Activated CD4-positive, alpha-beta T cell treated with anti-CD3 and anti-CD28 coated beads for 36 hours (primary cell): Measurements from ENCODE around the gene KNSTRN. TPM values are rescaled to one million over a fixed set of nuclear protein-coding genes. Genes with fewer than 3 reads are reported as not detected.

Experiments used
- ATAC-seq: fragments of 200-7000 bp; cut with Tn5 transposase; one replicate; pipeline ENCODE4 v1.10.0; 2021; ENCODE audit warnings: mild to moderate bottlenecking, moderate library complexity
- CTCF ChIA-PET: fragments of 350-600 bp; sonication (Branson Sonifier 250); formaldehyde crosslinking; loops from one replicate; lab custom pipeline; 2021; ENCODE audit warnings: antibody characterized with exemption; lab: Charles Lee
- POLR2A ChIA-PET: fragments of 350-600 bp; sonication (Branson Sonifier 250); formaldehyde crosslinking; loops from one replicate; lab custom pipeline; 2021; ENCODE audit warnings: antibody characterized with exemption, inconsistent platforms; lab: Charles Lee
- DNase-seq: peaks from one replicate; pipeline ENCODE4 v3.0.0-alpha.2; 2020
- H3K27ac Mint-ChIP-seq: one replicate; pipeline ENCODE4 v1.8.0; 2021; ENCODE audit warnings: mixed read lengths
- H3K27me3 Mint-ChIP-seq: one replicate; pipeline ENCODE4 v1.8.0; 2021; ENCODE audit warnings: mixed read lengths
- H3K36me3 Mint-ChIP-seq: one replicate; pipeline ENCODE4 v1.8.0; 2021; ENCODE audit warnings: low read depth, mixed read lengths
- H3K4me1 Mint-ChIP-seq: one replicate; pipeline ENCODE4 v1.8.0; 2021; ENCODE audit warnings: mixed read lengths
- H3K4me3 Mint-ChIP-seq: one replicate; pipeline ENCODE4 v1.8.0; 2021; ENCODE audit warnings: mild to moderate bottlenecking, moderate library complexity, mixed read lengths
- H3K9me3 Mint-ChIP-seq: one replicate; pipeline ENCODE4 v1.8.0; 2021; ENCODE audit warnings: low read depth, mixed read lengths
- intact Hi-C, 2 experiments: fragments of 100-400 bp; cut with DNase I in 1 of 2; cut with micrococcal nuclease in 1 of 2; formaldehyde crosslinking; loops; one replicate each; pipeline versions ENCODE4 v1.14.2 to v1.15.1; 2022 to 2024; cut with DNase I, micrococcal nuclease
- total RNA-seq, 2 experiments: library from RNA; stranded (reverse); gene quantifications; one replicate each; pipeline ENCODE4 v1.2.3, GENCODE V29; 2021

The KNSTRN gene
- total RNA-seq, 2 experiments from 2014 or later = 56.2 to 58.8 TPM

DNA sequence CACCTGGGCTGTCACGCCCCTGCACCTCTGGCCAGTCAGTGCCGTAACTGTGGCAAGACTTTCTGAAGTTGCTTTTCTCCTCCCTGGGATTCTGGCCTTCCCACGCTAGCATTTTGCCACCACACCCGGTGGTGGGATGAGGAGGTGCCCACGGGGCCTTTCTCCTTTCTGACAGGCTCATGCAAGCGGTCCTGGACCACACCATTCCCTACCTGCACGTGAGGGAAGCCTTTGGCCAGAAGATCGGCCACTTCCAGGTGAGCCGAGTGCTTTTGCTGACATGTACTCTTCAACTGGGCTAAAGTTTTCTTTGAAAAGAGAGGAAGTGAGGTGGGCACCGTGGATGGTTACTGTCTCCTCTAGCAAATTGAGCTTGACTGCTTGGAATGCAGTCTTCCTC lies 32.7 kb downstream of the KNSTRN start:
- POLR2A ChIA-PET = no interaction called here
- intact Hi-C loops = no loop called here
- DNase-seq (no peak), ATAC-seq (no peak)
- Mint-ChIP-seq H3K36me3 (peaks cover 42% of the 10 kb centered on the region), H3K4me3 (no peak overlapping the region), H3K4me1 (peaks cover 1% of the 10 kb centered on the region), H3K27ac (no peak overlapping the region), H3K27me3 (no peaks in the 10 kb centered on the region), H3K9me3 (no peaks in the 10 kb centered on the region)
- CTCF ChIA-PET = interaction anchor here (0.8 to 2.0 kb wide), 5 partner anchors 10 to 102 kb away, joined by 3 to 4 read pairs (median 3); partner anchors contain the start of genes INAFM2 and IVD

DNA sequence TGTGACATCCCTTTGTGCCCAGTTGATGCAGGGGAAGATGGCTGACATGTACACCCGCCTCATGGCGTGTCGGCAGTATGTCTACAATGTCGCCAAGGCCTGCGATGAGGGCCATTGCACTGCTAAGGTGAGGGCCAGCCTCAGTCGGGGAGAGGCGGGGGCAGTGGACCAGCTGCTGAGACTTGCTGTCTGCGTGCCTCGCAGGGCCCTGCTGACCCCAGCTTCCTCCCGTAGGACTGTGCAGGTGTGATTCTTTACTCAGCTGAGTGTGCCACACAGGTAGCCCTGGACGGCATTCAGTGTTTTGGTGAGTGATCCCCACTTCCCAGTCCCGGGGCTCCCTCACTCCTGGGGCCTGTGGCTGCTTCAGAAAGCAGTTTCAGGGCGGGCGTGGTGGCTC lies 33.5 kb downstream of the KNSTRN start:
- intact Hi-C loops = no loop called here
- POLR2A ChIA-PET = no interaction called here
- H3K36me3 Mint-ChIP-seq = peaks cover 34% of the 10 kb centered on the region
- no peaks in the 10 kb centered on the region for H3K27me3 Mint-ChIP-seq
- CTCF ChIA-PET = interaction anchor here (0.8 to 1.0 kb wide), 2 partner anchors 10 to 103 kb away, joined by 3 to 4 read pairs; partner anchors contain the start of gene IVD
- H3K4me1 Mint-ChIP-seq = peaks cover under 1% of the 10 kb centered on the region
- H3K4me3 Mint-ChIP-seq = no peak overlapping the region
- no peak for ATAC-seq
- no peak for DNase-seq
- no peak overlapping the region for H3K27ac Mint-ChIP-seq
- no peaks in the 10 kb centered on the region for H3K9me3 Mint-ChIP-seq

DNA sequence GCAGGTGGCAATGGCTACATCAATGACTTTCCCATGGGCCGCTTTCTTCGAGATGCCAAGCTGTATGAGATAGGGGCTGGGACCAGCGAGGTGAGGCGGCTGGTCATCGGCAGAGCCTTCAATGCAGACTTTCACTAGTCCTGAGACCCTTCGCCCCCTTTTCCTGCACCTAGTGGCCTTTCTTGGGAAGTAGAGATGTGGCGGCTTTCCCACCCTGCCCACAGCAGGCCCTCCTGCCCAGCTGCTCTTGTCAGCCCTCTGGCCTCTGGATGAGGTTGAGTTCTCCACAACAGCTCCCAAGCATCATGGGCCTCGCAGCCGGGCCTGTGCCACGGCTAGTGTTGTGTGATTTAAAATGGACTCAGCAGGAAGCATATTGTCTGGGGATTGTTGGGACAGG lies 35.6 kb downstream of the KNSTRN start:
- no peaks in the 10 kb centered on the region for H3K9me3 Mint-ChIP-seq
- H3K36me3 Mint-ChIP-seq = peaks cover 18% of the 10 kb centered on the region
- H3K27ac Mint-ChIP-seq = no peak overlapping the region
- no peaks in the 10 kb centered on the region for H3K4me1 Mint-ChIP-seq
- intact Hi-C loops = no loop called here
- ChIA-PET POLR2A (no interaction called here), CTCF (interaction anchor here (1.0 to 9.1 kb wide), 2 partner anchors 34 to 76 kb away, joined by 3 to 151 read pairs; partner anchors contain the start of gene CCDC9B)
- no peak for ATAC-seq
- no peak overlapping the region for H3K4me3 Mint-ChIP-seq
- DNase-seq = no peak
- no peaks in the 10 kb centered on the region for H3K27me3 Mint-ChIP-seq

DNA sequence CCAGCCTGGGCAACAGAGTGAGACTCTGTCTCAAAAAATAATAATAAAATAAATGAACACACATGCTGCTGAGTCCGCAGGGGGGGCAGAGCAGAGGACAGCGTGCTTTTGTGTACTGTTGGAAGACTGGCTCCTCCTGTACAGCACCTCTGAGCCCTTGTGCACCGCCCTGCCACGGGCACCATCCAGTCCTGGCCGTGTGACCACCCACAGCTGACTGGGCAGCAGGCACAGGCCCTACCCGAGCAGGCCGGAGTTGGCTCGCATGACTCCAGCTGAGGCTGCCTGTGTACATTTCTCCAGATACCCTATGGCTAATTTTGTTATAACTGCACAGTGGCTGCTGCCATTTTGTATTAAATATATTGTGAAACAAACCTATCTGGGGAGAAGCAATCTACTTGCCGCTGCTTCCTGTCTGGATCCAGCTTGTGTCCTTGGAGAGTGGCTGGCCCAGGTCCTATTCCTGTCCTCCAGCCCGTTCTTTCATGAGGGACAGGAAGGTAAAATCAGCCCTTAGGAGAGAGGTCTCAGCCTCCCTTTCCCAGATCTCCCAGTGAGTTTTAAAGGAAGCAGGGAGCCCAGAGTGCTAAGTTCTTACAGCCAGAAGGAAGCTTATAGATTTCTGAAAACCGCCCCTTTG lies 37.7 kb downstream of the KNSTRN start:
- ChIA-PET CTCF (interaction anchor here (0.7 to 9.1 kb wide), 6 partner anchors 15 to 374 kb away, joined by 3 to 151 read pairs (median 3); partner anchors contain the start of genes CCDC9B and IVD), POLR2A (no interaction called here)
- Mint-ChIP-seq H3K36me3 (peaks cover 4% of the 10 kb centered on the region), H3K4me3 (no peak overlapping the region), H3K9me3 (no peaks in the 10 kb centered on the region), H3K27me3 (no peaks in the 10 kb centered on the region), H3K27ac (no peak overlapping the region), H3K4me1 (no peaks in the 10 kb centered on the region)
- ATAC-seq = no peak
- intact Hi-C loops = no loop called here
- DNase-seq = no peak

DNA sequence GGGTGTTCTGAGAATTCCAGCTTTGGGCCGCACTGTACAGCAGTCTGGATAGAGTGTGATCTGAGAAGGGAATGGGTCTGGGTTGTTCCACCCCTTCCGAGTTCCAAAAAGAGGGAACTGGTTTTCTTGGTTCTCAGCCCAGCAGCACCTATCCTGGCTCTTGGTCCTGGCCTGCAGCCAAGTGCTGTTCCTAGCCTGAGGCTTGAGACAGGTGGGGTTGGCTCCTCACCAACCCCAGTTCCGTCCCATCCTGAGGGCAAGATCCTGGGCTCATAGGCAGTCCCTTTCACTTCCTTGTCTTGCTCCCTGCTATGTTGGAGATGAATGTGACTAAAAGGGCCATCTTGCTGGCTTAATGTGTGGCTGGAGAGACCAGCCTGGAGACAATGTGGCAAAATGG lies 38.3 kb downstream of the KNSTRN start:
- POLR2A ChIA-PET = no interaction called here
- Mint-ChIP-seq H3K36me3 (peaks cover 2% of the 10 kb centered on the region), H3K4me1 (no peaks in the 10 kb centered on the region), H3K27ac (no peak overlapping the region), H3K4me3 (no peak overlapping the region), H3K9me3 (no peaks in the 10 kb centered on the region), H3K27me3 (no peaks in the 10 kb centered on the region)
- no peak for ATAC-seq
- intact Hi-C loops = no loop called here
- CTCF ChIA-PET = interaction anchor here (0.7 to 9.1 kb wide), 8 partner anchors 10 to 375 kb away, joined by 3 to 151 read pairs (median 6); partner anchors contain the start of genes CCDC9B, IVD and PLCB2
- no peak for DNase-seq

DNA sequence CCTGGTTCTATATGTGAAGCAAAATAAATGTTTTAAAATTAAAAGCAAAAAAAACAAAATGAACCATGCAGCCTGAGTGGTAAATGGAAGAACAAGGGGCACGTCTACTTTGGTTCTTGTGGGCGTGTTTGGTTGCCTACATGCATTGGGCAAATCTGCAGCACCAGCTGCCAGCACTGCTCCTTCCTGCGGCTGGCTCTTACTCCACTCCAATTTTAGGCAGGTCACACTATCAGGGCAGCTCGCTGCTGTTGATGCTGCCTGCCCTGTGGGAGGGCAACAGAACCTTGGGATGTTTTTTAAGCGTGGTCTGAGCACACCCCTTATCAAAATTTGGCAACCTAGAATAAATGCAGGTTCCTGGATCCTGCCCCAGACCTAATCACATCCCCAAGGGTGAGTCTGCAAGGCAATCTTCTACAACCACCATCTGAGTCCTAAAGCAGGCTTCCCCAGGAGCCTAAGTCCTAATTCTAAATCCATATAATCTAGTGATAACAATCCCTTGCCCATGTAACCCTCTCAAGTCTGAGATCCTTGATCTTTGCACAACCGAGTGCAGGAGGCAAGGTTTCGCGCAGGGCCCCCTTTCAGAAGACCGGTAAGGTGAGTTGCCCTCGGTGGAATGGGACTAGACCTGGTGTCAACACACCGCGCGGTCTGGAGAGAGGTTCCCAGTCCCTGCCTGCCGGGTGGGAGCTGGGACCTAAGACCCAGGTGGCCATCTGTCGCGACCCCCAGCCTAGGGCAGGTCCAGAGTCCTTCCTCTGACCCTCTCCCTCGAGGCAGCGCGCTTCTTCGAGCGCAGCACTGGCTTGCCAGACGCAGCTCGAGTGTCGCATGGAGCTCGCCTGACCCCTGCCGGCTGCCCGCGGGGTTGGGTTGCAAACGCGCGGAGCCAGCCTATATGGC lies 39.0 kb downstream of the KNSTRN start:
- Mint-ChIP-seq H3K27ac (no peak overlapping the region), H3K36me3 (peaks cover 2% of the 10 kb centered on the region), H3K27me3 (no peaks in the 10 kb centered on the region), H3K9me3 (no peaks in the 10 kb centered on the region), H3K4me1 (no peaks in the 10 kb centered on the region), H3K4me3 (no peak overlapping the region)
- POLR2A ChIA-PET = no interaction called here
- DNase-seq = peak; percentile 91
- peak; percentile 98 for ATAC-seq
- intact Hi-C loops = loop anchor here (1.0 kb wide), 4 partner anchors 53 to 142 kb away; no protein-coding TSS in a partner anchor
- CTCF ChIA-PET = interaction anchor here (0.7 to 9.1 kb wide), 22 partner anchors 9 to 204 kb away, joined by 3 to 151 read pairs (median 5); partner anchors contain the start of genes BAHD1, CCDC9B, INAFM2 and PLCB2

DNA sequence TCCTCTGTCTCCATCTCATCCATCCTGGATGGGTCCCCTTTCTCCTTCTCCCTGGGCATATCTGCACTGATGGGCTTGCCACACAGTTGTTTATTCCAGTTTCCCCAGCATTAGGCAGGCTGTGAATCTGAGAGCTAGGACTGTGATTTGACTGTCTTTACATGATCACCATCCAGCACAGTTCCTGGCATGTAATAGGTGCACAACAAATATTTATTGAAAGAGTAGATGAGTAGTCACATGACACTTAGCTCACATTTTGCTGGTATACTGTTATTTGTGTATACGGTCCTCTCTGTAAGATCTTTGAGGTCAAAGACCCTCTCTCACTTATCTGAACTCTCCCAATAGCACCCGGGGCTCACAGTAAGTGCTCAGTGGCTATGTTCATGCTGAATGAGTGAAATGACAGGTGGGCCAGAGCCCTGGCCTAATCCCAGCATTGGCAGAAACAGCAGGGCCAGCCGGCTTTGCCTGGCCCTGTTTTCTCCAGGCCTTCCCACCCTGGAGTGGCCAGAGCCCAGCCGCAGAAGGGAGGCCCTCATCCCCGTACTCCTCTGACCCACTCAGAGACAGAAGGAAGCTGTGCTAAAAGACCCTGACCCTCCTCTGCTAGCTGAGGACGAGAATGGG lies 42.1 kb downstream of the KNSTRN start:
- Mint-ChIP-seq H3K9me3 (no peaks in the 10 kb centered on the region), H3K36me3 (no peaks in the 10 kb centered on the region)

DNA sequence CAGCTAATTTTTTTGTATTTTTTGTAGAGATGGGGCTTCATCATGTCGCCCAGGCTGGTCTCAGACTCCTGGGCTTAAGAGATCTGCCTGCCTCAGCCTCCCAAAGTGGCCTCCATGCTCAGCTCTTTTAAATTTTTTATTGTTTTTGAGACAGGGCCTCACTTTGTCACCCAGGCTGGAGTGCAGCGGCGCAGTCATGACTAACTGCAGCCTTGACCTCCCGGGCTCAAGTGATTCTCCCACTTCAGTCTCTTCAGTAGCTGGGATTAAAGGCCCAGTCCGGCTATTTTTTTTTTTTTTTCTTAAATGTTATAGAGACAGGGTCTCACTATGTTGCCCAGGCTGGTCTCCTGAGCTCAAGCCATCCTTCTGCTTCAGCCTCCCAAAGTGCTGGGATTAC lies 43.2 kb downstream of the KNSTRN start:
- CTCF ChIA-PET = interaction anchor here (0.8 to 9.1 kb wide), 5 partner anchors 11 to 84 kb away, joined by 3 to 151 read pairs (median 3); partner anchors contain the start of gene CCDC9B
- Mint-ChIP-seq H3K27me3 (no peaks in the 10 kb centered on the region), H3K4me3 (no peak overlapping the region), H3K4me1 (no peaks in the 10 kb centered on the region), H3K27ac (no peak overlapping the region), H3K9me3 (no peaks in the 10 kb centered on the region), H3K36me3 (no peaks in the 10 kb centered on the region)
- intact Hi-C loops = no loop called here
- DNase-seq (no peak), ATAC-seq (no peak)
- POLR2A ChIA-PET = interaction anchor here (0.7 kb wide), 1 partner anchor 13 kb away, joined by 3 read pairs; no protein-coding TSS in a partner anchor

More for the DNA sequence above, 42.1 kb downstream of the KNSTRN start:
- no peak for ATAC-seq
- Mint-ChIP-seq H3K4me3 (no peak overlapping the region), H3K4me1 (no peaks in the 10 kb centered on the region), H3K27ac (no peak overlapping the region), H3K27me3 (no peaks in the 10 kb centered on the region)
- intact Hi-C loops = no loop called here
- ChIA-PET CTCF (interaction anchor here (0.9 to 9.1 kb wide), 5 partner anchors 10 to 145 kb away, joined by 3 to 151 read pairs (median 4); partner anchors contain the start of gene CCDC9B), POLR2A (no interaction called here)
- DNase-seq = no peak

DNA sequence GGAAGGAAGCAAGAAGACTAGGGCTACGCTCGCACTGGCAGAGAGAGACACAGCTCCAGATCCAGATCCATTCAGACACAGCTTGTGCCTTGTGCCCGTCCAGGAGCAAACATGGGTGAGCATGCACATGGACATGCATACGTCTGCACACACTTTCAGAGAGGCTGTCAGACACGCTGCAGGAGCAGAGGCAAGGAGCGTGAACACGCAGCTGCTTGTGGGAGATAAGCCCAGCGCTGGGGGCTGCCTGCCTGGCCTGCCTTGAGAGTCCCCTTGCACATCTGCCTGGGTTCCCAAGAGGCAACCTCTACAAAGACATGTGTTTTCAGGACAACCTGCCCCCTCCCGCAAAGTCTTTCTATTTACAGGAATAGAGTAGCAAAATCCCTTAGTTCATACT lies 44.7 kb downstream of the KNSTRN start:
- no peaks in the 10 kb centered on the region for H3K4me1 Mint-ChIP-seq
- ATAC-seq (no peak), DNase-seq (no peak)
- H3K36me3 Mint-ChIP-seq = no peaks in the 10 kb centered on the region
- H3K4me3 Mint-ChIP-seq = no peak overlapping the region
- no peak overlapping the region for H3K27ac Mint-ChIP-seq
- H3K9me3 Mint-ChIP-seq = no peaks in the 10 kb centered on the region
- ChIA-PET CTCF (interaction anchor here (0.7 to 1.0 kb wide), 2 partner anchors 59 to 148 kb away, joined by 3 to 4 read pairs; no protein-coding TSS in a partner anchor), POLR2A (no interaction called here)
- no peaks in the 10 kb centered on the region for H3K27me3 Mint-ChIP-seq
- intact Hi-C loops = no loop called here

DNA sequence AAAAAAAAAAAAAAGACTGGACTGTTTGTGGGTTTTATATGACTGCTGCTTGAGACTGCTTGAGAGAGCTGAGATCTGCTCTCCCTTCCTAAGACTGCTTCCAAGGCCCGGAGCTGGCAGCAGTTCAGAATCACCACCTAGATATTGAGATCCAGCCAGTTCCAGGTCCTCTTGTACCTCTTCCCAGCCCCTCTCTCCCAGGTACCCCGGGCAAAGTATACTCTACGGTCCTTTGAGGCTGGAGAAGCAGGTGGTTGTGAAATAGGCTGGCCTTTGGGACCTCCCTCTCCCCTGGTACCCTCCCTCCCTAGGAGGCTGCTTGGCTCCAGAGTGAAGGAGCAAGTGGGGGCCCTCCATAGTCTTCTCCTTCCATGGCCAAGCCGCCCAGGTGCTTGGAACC lies 45.7 kb downstream of the KNSTRN start:
- Mint-ChIP-seq H3K9me3 (no peaks in the 10 kb centered on the region), H3K4me1 (no peaks in the 10 kb centered on the region), H3K4me3 (no peak overlapping the region), H3K36me3 (no peaks in the 10 kb centered on the region), H3K27ac (no peak overlapping the region), H3K27me3 (no peaks in the 10 kb centered on the region)
- intact Hi-C loops = no loop called here
- no peak for ATAC-seq
- no peak for DNase-seq
- ChIA-PET CTCF (interaction anchor here (0.9 kb wide), 1 partner anchor 90 kb away, joined by 3 read pairs; no protein-coding TSS in a partner anchor), POLR2A (no interaction called here)
